GM21423 (cell line): ENCODE results near the gene ZNF469.

Source experiments
- ATAC-seq: cut with Tn5 transposase; IDR thresholded peaks from one replicate; pipeline ENCODE4 v1.9.1; 2021; ENCODE audit warnings: mild to moderate bottlenecking, moderate library complexity; ENCODE audit not compliant: unreplicated experiment

Gene ZNF469, protein sequence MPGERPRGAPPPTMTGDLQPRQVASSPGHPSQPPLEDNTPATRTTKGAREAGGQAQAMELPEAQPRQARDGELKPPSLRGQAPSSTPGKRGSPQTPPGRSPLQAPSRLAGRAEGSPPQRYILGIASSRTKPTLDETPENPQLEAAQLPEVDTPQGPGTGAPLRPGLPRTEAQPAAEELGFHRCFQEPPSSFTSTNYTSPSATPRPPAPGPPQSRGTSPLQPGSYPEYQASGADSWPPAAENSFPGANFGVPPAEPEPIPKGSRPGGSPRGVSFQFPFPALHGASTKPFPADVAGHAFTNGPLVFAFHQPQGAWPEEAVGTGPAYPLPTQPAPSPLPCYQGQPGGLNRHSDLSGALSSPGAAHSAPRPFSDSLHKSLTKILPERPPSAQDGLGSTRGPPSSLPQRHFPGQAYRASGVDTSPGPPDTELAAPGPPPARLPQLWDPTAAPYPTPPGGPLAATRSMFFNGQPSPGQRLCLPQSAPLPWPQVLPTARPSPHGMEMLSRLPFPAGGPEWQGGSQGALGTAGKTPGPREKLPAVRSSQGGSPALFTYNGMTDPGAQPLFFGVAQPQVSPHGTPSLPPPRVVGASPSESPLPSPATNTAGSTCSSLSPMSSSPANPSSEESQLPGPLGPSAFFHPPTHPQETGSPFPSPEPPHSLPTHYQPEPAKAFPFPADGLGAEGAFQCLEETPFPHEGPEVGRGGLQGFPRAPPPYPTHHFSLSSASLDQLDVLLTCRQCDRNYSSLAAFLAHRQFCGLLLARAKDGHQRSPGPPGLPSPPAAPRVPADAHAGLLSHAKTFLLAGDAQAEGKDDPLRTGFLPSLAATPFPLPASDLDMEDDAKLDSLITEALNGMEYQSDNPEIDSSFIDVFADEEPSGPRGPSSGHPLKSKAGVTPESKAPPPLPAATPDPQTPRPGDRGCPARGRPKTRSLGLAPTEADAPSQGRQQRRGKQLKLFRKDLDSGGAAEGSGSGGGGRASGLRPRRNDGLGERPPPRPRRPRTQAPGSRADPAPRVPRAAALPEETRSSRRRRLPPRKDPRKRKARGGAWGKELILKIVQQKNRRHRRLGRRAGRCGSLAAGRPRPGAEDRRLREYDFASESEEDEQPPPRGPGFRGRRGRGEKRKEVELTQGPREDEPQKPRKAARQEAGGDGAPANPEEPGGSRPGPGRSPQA (N-terminal part only)

DNA sequence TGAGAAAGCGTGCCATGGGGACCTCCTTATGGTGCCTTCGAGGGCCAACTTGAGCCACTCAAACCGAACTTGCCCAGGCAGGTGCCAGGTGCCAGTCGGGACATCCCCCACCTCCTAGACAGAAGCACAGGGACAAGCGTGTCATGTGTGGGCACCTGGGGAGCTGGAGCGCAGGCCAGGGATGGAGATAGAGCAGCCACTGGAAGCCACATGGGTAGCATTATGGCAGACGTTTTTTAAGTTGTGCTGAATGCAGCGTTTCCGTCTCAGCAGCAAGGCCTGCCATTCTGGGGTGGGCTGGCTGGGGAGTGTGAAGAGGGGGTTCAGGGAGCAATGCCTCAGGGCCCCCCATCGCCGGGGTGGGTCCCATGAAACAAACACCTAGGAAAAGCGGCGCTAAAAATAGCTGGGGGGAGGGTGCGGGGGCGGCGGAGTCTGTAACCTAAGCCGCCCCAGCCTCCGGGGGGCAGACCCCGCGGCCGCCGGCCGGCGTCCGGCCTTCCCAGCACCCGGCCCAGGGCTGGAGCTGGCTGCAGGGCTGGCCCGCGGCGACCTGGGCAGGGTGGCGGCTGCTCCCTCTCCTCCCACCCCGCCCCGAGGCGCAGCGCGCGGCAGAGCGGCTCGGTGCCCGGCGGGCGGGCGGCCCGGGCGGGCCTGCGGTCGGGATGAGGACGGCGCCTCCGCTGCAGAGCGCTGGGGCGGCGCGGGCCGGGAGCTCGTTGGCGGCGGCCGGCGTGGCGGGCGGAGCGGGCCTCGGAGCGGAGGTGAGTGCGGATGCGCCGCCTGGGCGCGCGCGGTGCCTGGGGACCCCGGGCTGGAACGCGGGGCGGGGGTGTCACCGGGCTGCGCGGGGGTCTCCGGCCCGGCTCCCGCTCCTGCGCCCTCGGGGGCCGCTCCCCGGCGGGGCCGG lies at the start of gene ZNF469:
Gene ZNF469 (plus strand): TSS at position 469 of the 910 bp plus-strand sequence. CDS start 44,512 bp downstream, outside the sequence.
- ATAC-seq: no peak

- no peak for ATAC-seq
These were observed 48.6 kb upstream of the ZNF469 start for GRCh38 chr16:88333848-88334777.

DNA sequence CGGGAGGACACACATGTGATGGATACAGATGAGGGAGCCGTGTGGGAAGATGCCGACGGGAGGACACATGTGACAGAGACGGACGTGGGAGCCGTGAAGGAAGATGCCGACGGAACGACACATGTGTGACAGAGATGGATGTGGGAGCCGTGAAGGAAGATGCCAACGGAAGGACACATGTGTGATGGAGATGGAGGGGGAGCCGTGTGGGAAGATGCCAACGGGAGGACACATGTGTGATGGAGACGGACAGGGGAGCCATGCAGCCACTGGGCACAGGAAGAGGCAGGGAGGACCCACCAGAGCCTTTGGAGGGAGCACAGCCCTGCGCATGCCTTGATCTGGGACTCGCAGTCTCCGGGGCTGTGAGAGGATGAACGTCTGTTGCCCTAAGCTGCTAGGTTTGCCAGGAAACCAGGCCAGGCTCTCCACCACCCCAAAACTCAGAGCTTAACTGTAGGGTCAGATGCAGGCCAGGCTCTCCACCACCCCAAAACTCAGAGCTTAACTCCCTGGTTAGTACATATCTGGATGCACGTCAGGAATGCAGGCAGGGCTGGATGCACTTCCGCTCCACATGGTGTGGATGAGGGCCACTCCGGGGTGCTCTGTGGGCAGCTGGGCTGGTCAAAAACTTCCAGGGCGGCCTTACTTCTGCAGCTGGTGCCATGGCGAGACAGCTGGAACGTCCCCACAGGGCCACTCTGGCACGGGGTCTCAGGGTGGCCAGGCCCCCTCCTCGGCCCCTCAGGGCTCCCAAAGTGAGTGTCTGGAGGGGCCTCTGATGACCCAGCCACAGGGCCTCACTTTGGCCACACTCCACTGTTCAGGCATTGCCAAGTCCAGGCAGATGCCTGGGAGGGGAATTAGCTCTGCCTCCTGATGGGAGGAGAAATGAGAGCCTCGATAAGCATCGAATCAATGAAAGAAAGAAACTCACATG lies 47.7 kb upstream of the ZNF469 start:
- no peak for ATAC-seq

DNA sequence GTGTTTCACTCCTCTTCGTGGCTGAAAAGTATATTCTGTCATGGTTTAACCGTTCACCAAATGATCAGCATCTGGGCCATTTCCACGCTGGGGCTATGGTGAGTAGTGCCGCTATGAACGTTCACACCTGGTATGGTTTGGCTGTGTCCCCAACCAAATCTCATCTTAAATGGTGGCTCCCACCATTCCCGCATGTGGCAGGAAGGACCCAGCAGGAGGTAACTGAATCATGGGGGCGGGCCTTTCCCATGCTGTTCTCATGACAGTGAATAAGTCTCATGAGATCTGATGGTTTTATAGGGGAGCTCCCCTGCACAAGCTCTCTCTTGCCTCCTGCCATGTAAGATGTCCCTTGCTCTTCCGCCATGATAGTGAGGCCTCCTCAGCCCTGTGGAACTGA lies 45.7 kb upstream of the ZNF469 start:
- no peak for ATAC-seq

DNA sequence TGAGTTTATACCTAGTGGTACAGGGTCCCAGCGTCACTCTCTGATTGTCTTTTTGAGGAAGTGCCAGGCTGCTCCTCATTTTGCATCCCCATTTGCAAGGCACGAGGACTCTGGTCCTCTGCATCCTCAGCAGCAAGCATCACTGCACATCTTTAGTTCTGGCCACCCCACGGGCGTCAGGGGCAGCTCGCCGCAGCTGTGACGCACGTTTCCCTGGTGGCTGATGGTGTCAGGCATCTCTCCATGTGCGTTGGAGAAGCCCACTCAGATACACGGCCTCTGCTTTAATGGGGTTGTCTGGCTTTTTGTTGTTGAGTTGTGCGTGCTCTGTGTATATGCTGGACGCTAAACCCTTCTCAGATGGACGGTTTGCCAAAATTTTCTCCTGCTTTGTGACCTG lies 45.2 kb upstream of the ZNF469 start:
- no peak for ATAC-seq

DNA sequence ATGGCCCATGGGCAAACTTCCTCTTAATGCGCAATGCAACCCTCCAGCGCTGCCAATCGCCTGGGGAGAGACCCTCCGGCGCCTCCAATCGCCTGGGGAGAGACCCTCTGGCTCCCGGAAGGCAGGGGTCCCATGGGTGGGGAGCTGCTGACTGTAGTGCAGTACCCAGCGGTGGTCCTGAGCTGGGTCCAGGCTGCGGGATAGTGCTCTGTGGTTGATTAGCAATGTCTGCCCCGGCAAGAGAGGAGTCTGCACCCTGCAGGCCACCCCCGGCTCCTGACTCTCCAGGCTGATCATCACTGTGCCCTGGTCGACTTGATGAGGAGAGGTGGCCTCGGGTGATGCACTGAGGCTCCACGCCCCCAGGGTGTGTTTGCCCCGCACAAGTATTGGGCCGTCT lies 44.6 kb upstream of the ZNF469 start:
- ATAC-seq: no peak

DNA sequence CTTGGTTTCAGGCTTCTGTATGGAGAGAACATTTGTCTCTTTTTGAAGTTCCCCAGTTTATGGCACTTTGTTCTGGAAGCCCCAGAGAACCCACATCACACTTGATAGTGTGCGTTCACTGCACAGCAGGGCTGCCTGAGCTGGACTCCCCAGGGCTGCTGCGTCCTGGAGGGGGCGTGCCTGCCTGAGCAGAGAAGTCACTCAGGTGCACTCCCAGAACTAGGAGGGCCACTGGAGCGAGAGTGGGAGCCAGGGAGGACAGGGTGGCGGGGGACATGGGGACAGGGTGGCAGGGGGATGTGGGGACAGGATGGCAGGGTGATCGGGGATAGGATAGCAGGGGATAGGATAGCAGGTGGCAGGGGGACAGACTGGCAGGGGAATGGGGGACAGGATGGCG lies 43.9 kb upstream of the ZNF469 start:
- ATAC-seq: no peak

- no peak for ATAC-seq
These were observed 42.6 kb upstream of the ZNF469 start for GRCh38 chr16:88339930-88340754.

DNA sequence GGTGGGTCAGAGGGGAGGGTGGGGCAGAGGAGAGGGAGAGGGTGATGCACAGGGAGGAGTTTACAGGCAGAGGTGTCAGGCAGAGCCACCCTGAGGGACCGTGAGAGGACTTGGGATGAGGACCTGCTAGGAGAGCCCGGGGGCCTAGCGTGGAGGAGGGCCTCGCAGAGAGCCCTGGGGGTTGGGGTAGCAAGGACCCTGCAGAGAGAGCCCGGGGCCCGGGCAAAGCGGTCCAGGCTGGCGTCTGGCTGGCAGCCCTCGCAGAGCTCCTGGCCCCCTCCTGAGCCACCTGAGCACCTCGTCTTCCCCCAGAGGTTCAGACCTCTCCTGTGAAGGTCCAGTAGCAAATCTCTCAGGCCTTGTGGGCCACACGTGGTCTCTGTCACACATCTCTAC lies 42.0 kb upstream of the ZNF469 start:
- no peak for ATAC-seq

DNA sequence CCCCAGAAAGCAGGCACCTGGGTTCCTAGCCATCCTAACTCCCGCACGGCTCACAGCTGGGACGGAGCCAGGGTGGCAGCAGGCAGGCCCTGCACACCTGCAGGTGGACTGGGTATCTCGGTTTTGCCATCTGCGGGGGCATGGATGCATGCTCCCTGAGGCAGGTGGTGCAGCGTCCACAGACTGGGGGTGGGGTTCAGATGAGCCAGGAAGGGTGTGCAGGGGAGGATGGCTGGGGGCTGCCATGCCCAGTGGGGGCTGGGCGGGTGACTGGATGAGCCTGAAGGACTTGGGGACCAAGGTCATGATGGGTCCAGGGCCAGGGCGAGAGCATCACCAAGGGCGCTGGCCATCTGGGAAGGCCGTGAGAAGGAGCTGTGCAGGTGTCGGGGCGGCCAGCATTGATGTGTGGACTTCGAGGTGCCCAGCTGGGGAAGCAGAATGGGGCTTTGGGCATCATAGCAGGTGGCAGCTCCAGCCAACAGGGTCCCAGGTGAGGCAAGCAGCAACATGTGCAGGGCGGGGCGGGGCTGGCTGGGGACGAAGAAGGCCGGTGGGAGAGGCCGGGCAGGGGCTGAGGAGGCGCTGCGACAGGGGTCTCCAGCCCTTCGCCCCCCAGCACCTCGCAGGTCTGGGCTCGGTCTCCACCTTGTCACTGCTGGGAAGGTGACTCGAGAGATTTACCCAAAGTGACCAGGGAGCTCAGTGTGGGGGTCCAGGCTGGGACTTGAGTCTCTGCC lies 41.0 kb upstream of the ZNF469 start:
- no peak for ATAC-seq

DNA sequence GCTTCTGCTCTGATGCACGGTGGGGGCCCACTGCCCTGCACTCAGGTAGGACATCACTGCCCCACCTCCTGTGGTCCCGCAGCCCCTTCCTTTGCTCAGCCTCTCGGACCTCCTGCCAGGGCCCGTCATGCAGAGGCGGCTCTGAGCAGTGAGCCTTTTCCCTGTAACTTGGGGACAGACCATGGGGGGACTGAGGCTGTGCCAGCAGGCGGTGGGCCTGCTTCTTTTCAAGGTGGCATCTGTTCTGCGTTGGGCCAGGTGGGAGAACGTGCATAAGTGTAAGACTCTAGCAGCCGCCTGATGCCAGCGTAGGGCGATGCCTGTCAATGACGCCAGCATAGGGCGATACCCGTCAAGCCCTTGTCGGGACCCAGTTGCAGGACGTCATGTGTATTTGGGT lies 40.3 kb upstream of the ZNF469 start:
- no peak for ATAC-seq

DNA sequence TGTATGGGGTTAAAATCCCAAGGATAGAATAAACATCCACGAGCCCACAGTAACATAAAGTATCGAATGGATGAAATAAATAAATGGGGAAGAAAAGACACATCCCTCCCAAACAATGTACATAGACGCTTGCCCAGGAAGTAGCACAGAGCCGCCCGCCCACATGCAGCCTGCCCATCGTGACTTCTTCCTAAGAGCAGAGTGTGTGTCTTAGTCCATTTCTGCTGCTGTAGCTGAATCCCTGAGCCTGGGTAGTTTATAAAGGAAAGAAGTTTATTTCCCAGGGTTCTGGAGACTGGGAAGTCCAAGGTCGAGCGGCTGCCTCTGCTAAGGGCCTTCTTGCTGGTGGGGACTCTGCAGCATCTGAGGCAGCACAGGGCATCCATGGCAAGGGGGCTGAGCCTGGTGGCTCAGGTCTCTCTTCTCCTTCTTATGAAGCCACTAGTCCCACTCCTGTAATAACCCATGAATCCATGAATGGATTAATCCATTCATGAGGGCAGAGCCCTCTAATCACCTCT lies 39.4 kb upstream of the ZNF469 start:
- ATAC-seq: no peak

DNA sequence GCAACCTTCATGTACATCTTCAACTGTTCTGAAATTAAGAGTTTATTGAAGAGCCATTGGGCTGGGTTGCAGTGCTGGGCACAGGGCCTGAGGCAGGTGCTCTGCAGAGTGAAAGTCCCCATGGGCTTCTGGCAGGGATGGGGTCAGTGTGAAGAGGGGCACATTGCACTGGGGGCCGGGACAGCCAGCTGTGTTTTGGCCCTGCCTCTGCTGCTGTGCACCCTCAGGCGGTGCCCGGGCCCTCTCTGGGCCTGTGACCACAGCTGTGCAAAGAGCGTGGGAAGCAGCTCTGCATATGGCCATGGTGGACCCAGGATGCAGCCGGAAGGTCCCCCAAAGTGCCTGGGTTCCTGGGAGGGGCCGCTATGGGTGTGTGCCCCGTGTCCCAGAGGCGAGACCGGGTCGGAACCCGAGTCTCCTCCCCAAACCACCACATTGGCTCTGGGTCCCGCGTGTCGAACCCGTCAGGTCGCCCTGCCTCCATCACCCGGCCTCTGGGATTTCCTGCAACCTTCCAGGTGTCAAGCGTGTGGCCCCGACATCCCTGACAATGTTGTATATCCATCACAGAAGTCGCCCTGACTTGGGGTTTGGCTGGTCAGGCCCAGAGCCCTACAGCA lies 38.2 kb upstream of the ZNF469 start:
- no peak for ATAC-seq

DNA sequence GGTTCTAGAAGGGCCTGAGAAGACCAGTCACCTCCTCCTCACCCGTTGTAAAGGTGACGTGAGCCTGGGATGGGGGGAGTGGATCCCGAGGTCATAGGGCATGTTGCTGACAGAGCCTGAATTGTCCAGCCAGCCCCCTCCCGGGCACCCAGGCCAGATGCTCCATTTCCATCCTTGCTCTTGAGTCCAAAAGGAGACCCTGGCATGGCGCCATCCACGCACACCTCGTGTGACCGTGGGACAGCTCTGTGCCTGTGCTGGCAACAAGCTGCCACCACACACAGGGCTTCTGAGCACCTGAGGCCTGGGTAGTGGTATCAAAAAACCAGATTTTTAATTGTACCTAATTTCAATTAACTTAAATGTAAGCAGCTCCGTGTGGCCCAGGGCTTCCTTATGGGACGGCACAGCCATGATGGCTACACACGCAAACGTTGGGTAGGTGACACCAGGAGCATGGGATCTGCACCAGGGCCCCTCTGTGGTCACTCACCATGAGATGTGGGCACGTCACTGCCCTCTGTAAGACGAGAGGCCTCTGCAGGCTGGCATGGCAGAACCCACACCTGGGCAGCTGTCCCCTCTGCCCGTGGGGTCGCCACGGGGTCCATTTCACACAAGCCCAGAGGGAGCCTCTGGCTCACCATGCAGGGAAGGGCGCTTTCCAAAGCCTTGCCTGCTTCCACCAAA lies 37.6 kb upstream of the ZNF469 start:
- ATAC-seq: no peak
